Mucosa of descending colon (tissue), 3 donors: Measurements from ENCODE around the gene EPHA5. TPM values are rescaled to one million over a fixed set of nuclear protein-coding genes. Genes with fewer than 3 reads are reported as not detected.

Experiments
- ATAC-seq: fragments of 200-7000 bp; cut with Tn5 transposase; one replicate; pipeline ENCODE4 v1.9.1; 2020; ENCODE audit warnings: mild to moderate bottlenecking, moderate library complexity
- DNase-seq, 3 donors: peaks; one replicate each; pipeline ENCODE4 v3.0.0-alpha.2; 2020
- H3K36me3 ChIP-seq: fragments of 200-600 bp; one replicate; pipeline ENCODE4 v1.8.0; 2021; ENCODE audit warnings: low read depth, mild to moderate bottlenecking
- H3K4me1 ChIP-seq: fragments of 200-600 bp; one replicate; pipeline ENCODE4 v1.8.0; 2021; ENCODE audit warnings: low read depth, mild to moderate bottlenecking
- H3K4me3 ChIP-seq: fragments of 200-600 bp; one replicate; pipeline ENCODE4 v1.8.0; 2021; ENCODE audit warnings: mild to moderate bottlenecking
- H3K9me3 ChIP-seq: fragments of 200-600 bp; one replicate; pipeline ENCODE4 v1.8.0; 2021; ENCODE audit warnings: mild to moderate bottlenecking
- intact Hi-C, 2 donors: fragments of 100-400 bp; cut with DNase I in 1 of 2; cut with micrococcal nuclease in 1 of 2; formaldehyde crosslinking; loops; one replicate each; pipeline versions ENCODE4 v1.11.0 to v1.11.1; 2022; cut with DNase I, micrococcal nuclease
- total RNA-seq, 3 donors: library from RNA; stranded (reverse); fragmentation: NEBNext Ultra II Directional in 2 of 3; extraction: Animal tissue kit (Norgen Biotek cat#: 25700) in 2 of 3; gene quantifications; one replicate each; pipeline versions ENCODE4 v1.2.1 to v1.2.4, GENCODE V29; 2021 to 2023
- TF ChIP-seq, protein P1 (sequence below): fragments of 200-600 bp; IDR thresholded peaks from one replicate; pipeline ENCODE4 v1.8.0; 2022; ENCODE audit warnings: antibody characterized with exemption, mild to moderate bottlenecking
- donor health status: DM: no; HTN: no; CAD: no; lungs with moderate emphysema.
- donor health status: DM: no; HTN: no; CAD: no.
- donor health status: DM: no; HTN: yes; CAD: no.

EPHA5 gene
- total RNA-seq, 3 donors from 2014 or later, result 0.06 to 0.60 (median 0.14) TPM

DNA sequence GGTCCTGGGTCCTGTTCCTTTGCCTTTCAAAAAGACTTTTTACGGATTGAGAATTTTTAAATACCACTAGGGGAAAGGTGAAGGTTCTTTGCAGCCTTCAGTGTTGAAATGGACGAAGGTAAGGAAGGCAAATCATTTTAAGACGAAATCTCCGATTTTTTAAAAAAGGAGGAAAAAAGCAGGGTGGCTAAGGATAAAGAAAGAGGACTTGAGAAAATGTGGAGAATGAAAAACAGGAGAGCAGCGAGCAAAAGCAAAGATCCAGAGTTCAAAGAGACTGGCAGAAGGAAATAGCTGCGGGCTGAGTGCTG is 314 bp downstream of the EPHA5 start:
- Histone ChIP-seq H3K4me3 (no peak overlapping the region), H3K9me3 (no peaks in the 10 kb centered on the region), H3K4me1 (peaks cover 7% of the 10 kb centered on the region), H3K36me3 (no peaks in the 10 kb centered on the region)
- DNase-seq (no peak), ATAC-seq (no peak)
- intact Hi-C loops, result no loop called here
- TF ChIP-seq, protein P1, sequence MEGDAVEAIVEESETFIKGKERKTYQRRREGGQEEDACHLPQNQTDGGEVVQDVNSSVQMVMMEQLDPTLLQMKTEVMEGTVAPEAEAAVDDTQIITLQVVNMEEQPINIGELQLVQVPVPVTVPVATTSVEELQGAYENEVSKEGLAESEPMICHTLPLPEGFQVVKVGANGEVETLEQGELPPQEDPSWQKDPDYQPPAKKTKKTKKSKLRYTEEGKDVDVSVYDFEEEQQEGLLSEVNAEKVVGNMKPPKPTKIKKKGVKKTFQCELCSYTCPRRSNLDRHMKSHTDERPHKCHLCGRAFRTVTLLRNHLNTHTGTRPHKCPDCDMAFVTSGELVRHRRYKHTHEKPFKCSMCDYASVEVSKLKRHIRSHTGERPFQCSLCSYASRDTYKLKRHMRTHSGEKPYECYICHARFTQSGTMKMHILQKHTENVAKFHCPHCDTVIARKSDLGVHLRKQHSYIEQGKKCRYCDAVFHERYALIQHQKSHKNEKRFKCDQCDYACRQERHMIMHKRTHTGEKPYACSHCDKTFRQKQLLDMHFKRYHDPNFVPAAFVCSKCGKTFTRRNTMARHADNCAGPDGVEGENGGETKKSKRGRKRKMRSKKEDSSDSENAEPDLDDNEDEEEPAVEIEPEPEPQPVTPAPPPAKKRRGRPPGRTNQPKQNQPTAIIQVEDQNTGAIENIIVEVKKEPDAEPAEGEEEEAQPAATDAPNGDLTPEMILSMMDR, result no peak

DNA sequence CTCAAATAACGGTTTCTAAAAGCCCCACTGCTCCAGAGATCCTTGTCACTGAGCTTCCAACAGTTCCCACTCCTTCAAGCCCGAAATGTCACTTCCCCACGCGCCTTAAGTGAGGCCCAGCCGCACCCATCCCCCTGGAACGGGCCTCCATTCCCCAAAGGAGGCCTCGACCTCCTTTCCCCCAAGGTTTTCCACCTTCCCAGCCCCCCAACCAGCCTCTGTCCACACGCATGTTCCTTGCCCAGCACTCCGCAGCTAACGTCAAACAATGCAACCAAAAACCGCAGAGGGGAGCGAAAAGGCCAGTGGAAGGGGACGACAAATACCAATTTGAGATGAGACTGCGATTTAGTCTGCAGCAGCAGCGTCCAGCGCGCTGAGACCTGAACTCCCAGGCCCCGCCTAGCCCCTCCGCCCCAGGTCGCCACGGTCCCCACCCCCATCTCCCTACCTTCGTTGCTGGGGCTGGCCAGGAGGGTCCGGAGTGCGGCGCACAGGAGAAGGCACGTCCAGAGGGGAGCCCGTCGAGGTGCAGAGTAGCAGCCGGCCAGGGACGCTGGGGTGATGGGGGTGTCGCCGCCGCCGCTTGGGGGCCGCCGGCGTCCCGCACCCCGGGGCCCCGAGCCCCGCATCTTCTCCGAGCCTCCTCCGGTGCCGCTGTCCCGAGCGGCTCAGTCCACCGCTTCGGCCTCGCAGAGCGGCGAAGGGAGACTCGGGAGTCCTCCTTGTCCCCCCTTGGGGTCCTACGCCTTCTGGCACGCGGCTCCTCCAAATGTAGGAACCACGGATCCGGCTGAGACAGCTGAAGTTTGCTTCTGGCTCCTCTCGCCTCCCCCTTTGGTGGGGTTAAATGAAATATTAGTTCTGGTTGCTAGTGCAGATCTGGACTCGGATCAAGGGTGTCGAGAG is 924 bp downstream of the EPHA5 start:
- TF ChIP-seq, protein P1, result no peak
- Histone ChIP-seq H3K9me3 (no peaks in the 10 kb centered on the region), H3K4me3 (no peak overlapping the region), H3K36me3 (no peaks in the 10 kb centered on the region), H3K4me1 (peaks cover 7% of the 10 kb centered on the region)
- intact Hi-C loops, result no loop called here
- DNase-seq (no peak), ATAC-seq (no peak)

DNA sequence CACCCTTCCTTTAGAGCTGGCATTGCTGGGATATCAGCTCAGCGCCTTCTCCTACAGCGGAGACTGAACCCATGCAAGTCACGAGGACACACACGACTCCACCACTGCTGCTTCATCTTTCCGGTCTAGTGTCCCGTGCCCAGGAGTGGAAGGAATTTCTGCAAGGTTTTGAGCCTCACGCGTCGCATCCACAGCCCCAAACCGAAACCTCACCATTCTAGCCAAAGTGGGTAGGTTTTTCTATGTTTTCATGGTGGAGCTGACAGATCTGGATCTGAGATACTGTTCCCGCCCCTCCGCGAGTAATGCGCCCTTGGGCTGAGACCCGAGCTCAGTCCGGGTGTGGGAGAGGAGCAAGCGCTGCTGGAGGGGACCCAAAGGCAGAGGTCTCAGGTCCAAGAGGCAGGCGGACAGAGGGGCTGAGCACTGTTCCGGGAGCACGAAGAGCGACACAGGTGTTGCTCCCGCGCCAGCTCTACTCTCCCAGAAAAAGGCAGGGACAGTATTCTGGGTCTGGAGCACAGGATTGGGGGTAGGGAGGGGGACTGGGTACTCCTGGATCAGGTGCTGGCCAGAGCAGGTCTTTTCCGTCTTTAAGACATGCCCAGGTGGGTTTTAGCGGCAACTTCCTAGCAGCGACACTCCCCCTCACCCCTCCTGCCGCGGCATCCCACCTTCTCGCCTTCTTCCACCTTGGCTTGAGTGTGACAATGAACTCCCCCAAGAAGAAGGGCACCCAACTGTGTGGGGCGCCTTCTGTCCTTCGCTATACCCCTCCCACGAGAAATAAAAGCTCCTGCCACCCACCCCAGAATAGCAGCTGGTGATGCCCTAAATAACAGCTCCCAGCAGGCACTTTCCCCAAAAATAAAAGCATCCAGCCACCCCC is 1.8 kb downstream of the EPHA5 start:
- intact Hi-C loops, result no loop called here
- TF ChIP-seq, protein P1, result no peak
- H3K4me1 ChIP-seq, result peaks cover 7% of the 10 kb centered on the region

DNA sequence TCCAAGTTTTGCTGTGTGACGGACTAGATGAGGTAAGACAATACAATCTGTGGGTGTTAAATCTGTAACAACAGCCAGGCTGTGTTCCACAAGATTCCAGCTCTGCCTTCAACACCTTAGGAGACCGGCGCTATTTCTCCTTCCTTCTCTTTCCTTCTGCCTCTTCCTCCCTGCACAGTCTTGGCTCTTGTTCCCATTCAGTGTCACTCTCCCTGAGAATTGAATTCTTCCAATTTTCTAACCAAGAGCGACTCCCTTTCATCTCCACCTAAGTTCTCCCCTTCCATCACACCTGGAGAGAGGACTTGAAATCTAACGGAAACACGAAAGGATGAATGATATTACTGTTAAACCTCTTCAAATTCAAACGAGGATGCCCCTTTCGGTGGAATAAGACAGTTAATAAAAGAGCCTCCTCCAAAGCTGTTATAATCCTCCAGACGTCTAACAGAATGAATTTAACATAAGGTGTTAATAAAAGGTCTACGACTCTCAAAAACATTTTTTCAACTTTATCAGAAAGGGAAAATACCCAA is 2.7 kb downstream of the EPHA5 start:
- TF ChIP-seq, protein P1, result no peak
- Histone ChIP-seq H3K4me1 (peaks cover 7% of the 10 kb centered on the region), H3K9me3 (no peaks in the 10 kb centered on the region), H3K4me3 (no peak overlapping the region), H3K36me3 (no peaks in the 10 kb centered on the region)
- ATAC-seq, result no peak
- no peak for DNase-seq
- intact Hi-C loops, result no loop called here

More for the DNA sequence above, 1.8 kb downstream of the EPHA5 start:
- ATAC-seq, result no peak
- Histone ChIP-seq H3K9me3 (no peaks in the 10 kb centered on the region), H3K36me3 (no peaks in the 10 kb centered on the region), H3K4me3 (no peak overlapping the region)
- DNase-seq, result peak in 2 of 3 donors; percentile 16 to 22

DNA sequence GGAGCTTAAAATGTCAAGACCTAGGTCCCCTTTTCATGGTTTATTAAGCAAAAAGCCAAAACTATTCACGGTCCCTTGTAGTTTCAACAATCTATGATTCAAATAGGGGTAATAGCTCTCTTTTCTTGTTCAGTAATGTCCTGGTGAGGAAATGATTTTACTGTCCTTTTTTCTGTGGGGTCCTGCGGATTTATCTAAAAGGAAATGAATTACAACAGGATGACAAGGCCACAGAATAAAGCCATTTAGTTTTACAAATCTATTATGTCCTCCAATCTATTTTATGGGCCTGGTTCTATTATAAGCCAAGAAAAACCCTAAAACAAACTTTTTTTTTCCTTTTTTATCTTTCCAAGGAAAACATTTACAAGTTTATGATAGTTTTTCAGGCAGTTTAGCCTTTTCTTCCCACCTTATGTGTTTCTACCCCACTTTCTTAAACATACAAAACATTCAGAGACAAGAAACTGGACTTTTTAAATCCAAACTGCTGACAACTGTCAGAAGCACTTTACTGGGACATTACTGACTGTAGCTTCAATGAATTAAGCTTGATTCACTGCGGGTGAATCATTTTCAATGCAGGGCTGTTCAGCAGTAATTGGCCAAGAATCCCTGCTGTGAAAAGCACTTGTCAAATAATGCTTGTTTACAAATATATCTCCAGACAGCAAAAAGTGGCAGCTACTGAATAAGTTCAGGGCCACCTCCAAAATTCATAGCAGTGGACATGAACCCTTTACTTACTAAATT is 4.3 kb downstream of the EPHA5 start:
- ATAC-seq, result no peak
- TF ChIP-seq, protein P1, result no peak
- Histone ChIP-seq H3K4me1 (peaks cover 7% of the 10 kb centered on the region), H3K4me3 (no peak overlapping the region), H3K36me3 (no peaks in the 10 kb centered on the region), H3K9me3 (no peaks in the 10 kb centered on the region)
- DNase-seq, result no peak
- intact Hi-C loops, result no loop called here
